HCT116 (cell line): ENCODE results near the gene FSCN2.

Experiments used
- CEBPB ChIP-seq: IDR thresholded peaks from 2 replicates; pipeline ENCODE4 v1.6.1; 2012; ENCODE audit warnings: low read depth
- CTCF ChIP-seq, 3 experiments: fragments of 200-600 bp in 1 of 3; sonication (generic) in 1 of 3; IDR thresholded peaks in 2 of 3; conservative IDR thresholded peaks in 1 of 3; 2 replicates each; pipeline ENCODE4 v1.5.1; 2012 to 2017; ENCODE audit warnings: low read depth in 2 of 3, low read length in 2 of 3, antibody characterized with exemption in 1 of 3, borderline replicate concordance in 1 of 3, control low read depth in 1 of 3, mild to moderate bottlenecking in 1 of 3, mixed read lengths in 1 of 3, mixed run types in 1 of 3, moderate library complexity in 1 of 3; ENCODE audit not compliant: insufficient read depth in 1 of 3
- EZH2 ChIP-seq: fragments of 200-600 bp; sonication (generic); IDR thresholded peaks from 2 replicates; pipeline ENCODE4 v1.6.1; 2017; ENCODE audit warnings: antibody characterized with exemption, mixed run types
- JUND ChIP-seq: IDR thresholded peaks from 2 replicates; pipeline ENCODE4 v1.6.1; 2012
- POLR2AphosphoS5 ChIP-seq: IDR thresholded peaks from 2 replicates; pipeline ENCODE4 v1.6.1; 2011; ENCODE audit warnings: mild to moderate bottlenecking, low read depth, low read length, moderate library complexity
- RAD21 ChIP-seq: IDR thresholded peaks from 2 replicates; pipeline ENCODE4 v1.6.1; 2012; ENCODE audit warnings: low read depth, mild to moderate bottlenecking
- REST ChIP-seq: IDR thresholded peaks from 2 replicates; pipeline ENCODE4 v1.6.1; 2012; ENCODE audit warnings: low read depth
- SRF ChIP-seq: IDR thresholded peaks from 2 replicates; pipeline ENCODE4 v1.6.1; 2012; ENCODE audit warnings: low read depth
- YY1 ChIP-seq: IDR thresholded peaks from 2 replicates; pipeline ENCODE4 v1.6.1; 2011; ENCODE audit warnings: low read length, low read depth, moderate library complexity, mild to moderate bottlenecking; ENCODE audit not compliant: insufficient replicate concordance; ENCODE audit errors: extremely low read depth
- ZNF274 ChIP-seq: fragments of 200-500 bp; sonication (Bioruptor generic); IDR thresholded peaks from 2 replicates; pipeline ENCODE4 v1.6.1; 2014; ENCODE audit warnings: mild to moderate bottlenecking, low read depth, low read length, inconsistent platforms

GRCh38 chr17:81492706-81493105 lies 35.5 kb upstream of the FSCN2 start:
- TF ChIP-seq YY1 (no peak), CTCF (IDR thresholded peaks at IDR 0.05 in 2 of 3, conservative IDR thresholded peaks at IDR 0.05 in 1 of 3; ENCODE audit: borderline replicate concordance in 1 of 3, insufficient read depth in 1 of 3, low read depth in 2 of 3, low read length in 2 of 3) (no peak), REST (no peak), CEBPB (no peak), EZH2 (no peak), RAD21 (no peak), JUND (no peak), SRF (no peak), ZNF274 (no peak), POLR2AphosphoS5 (no peak)
